BJ (cell line): ENCODE measurements around the gene SEPHS1. TPM values are rescaled to one million over a fixed set of nuclear protein-coding genes. Genes with fewer than 3 reads are reported as not detected.
A peak's percentile ranks its signal among the peaks of the same experiment; 100 is the strongest.

Experiments used
- CTCF ChIA-PET: fragments of 350-600 bp; formaldehyde crosslinking; extraction: SDS; loops from one replicate; lab custom pipeline; 2021; ENCODE audit warnings: antibody characterized with exemption, inconsistent platforms; lab: Yijun Ruan, JAX
- POLR2A ChIA-PET: fragments of 300-600 bp; sonication (Branson Sonifier 250); formaldehyde crosslinking; extraction: SDS; loops from one replicate; lab custom pipeline; 2021; ENCODE audit warnings: antibody characterized with exemption; lab: Charles Lee
- DNase-seq: peaks from one replicate; pipeline ENCODE4 v3.0.0-alpha.2; 2011; ENCODE audit warnings: low read depth
- H3K27me3 ChIP-seq: 2 replicates; pipeline ENCODE4 v1.6.0; 2011; ENCODE audit warnings: low read length; ENCODE audit not compliant: control insufficient read depth, insufficient read depth
- H3K36me3 ChIP-seq: 2 replicates; pipeline ENCODE4 v1.5.1; 2011; ENCODE audit warnings: low read length; ENCODE audit not compliant: control insufficient read depth, insufficient read depth
- H3K4me3 ChIP-seq: 2 replicates; pipeline ENCODE4 v1.5.1; 2011; ENCODE audit warnings: low read depth, mild to moderate bottlenecking, control low read depth, low read length
- CTCF ChIP-seq: IDR thresholded peaks from 2 replicates; pipeline ENCODE4 v1.5.1; 2011; ENCODE audit warnings: low read depth, mild to moderate bottlenecking, control low read depth, inconsistent platforms, low read length, moderate library complexity; ENCODE audit not compliant: insufficient read depth
- polyA plus RNA-seq: library from polyadenylated mRNA; depleted of rRNA; stranded (reverse); fragments of >200 nt; gene quantifications from 2 replicates; pipeline ENCODE4 v1.2.3, GENCODE V29; 2011

SEPHS1 gene
- polyA plus RNA-seq, 1 experiment, result 41.9 TPM

- TF ChIP-seq CTCF, result no peak
- H3K27me3 ChIP-seq, result no peaks in the 10 kb centered on the region
- no peaks in the 10 kb centered on the region for H3K36me3 ChIP-seq
- ChIA-PET POLR2A (interaction anchor here (0.5 kb wide), 1 partner anchor 46 kb away, joined by 3 read pairs; no protein-coding TSS in a partner anchor), CTCF (interaction anchor here (0.6 to 3.4 kb wide), 24 partner anchors 8 to 284 kb away, joined by 3 to 29 read pairs (median 4); partner anchors contain the start of genes MCM10, OPTN and PRPF18)
- DNase-seq, result no peak
- no peak overlapping the region for H3K4me3 ChIP-seq
Measured at GRCh38 chr10:13302821-13303555, 45.1 kb downstream of the SEPHS1 start.

GRCh38 chr10:13299437-13300287 lies 48.4 kb downstream of the SEPHS1 start, which contains the start of gene PHYH:
Gene PHYH, minus strand, starts transcription at chr10:13300064. Its CDS starts 22 bp downstream, at chr10:13300042.
- TF ChIP-seq CTCF, result no peak
- H3K4me3 ChIP-seq, result peak within 1 kb of the TSS; percentile 65
- CTCF ChIA-PET, result interaction anchor here (0.8 to 2.8 kb wide), 7 partner anchors 21 to 139 kb away, joined by 3 to 10 read pairs (median 3); no protein-coding TSS in a partner anchor
- no peaks in the 10 kb centered on the region for H3K27me3 ChIP-seq
- DNase-seq, result no peak
- POLR2A ChIA-PET, result interaction anchor here (0.5 to 0.7 kb wide), 3 partner anchors 27 to 91 kb away, joined by 3 to 4 read pairs (median 3); no protein-coding TSS in a partner anchor
- no peaks in the 10 kb centered on the region for H3K36me3 ChIP-seq

GRCh38 chr10:13298748-13299436 lies 49.2 kb downstream of the SEPHS1 start:
- POLR2A ChIA-PET, result no interaction called here
- Histone ChIP-seq H3K27me3 (no peaks in the 10 kb centered on the region), H3K4me3 (peak overlapping the region; percentile 65), H3K36me3 (no peaks in the 10 kb centered on the region)
- no peak for DNase-seq
- CTCF ChIA-PET, result interaction anchor here (1.7 to 2.8 kb wide), 3 partner anchors 20 to 95 kb away, joined by 4 to 10 read pairs (median 7); no protein-coding TSS in a partner anchor
- no peak for TF ChIP-seq CTCF

- no peak for TF ChIP-seq CTCF
- ChIA-PET POLR2A (no interaction called here), CTCF (no interaction called here)
- Histone ChIP-seq H3K4me3 (no peak overlapping the region), H3K36me3 (no peaks in the 10 kb centered on the region), H3K27me3 (no peaks in the 10 kb centered on the region)
- DNase-seq, result no peak
Measured at GRCh38 chr10:13296476-13296875, 51.6 kb downstream of the SEPHS1 start.
